Measurements from ENCODE around the gene SLC1A2.

SLC1A2 gene

DNA sequence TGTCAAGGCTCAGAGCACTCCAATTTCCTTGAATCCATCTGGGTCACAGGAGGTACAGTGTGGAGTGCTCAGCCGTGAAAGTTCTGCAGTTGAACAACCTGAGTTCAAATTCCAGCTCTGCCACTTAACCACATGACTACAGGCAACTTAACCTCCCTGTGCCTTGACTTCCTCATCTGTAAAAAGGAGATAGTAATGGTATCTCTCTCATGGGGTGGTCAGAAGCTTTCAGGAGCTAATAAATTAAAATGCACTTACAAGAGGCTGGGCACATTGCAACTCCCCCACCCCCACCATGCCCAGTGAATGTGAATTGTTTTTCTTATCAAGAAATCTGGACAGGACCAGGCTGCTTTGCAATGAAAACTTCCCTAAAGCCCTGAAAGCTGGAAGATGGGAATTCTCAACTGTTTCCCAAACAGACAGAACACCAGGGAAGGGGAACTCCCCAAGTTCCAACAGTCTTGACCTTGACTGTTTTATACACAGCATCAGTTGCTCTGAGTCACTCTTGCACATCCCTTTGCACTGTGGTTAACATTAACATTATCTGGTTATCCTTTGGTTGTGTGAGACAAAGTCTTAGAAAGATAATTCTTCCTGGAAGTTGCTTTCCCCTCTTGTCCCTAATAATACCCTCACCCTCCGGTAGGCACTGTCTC, 137.0 kb downstream of the SLC1A2 start:
- no peaks in the 10 kb centered on the region for H3K9me3 ChIP-seq
- no peaks in the 10 kb centered on the region for H3K27me3 ChIP-seq
- no peak overlapping the region for H3K4me3 ChIP-seq (ENCODE audit: low read depth in 1 of 2, low read length in 1 of 2)
- no peaks in the 10 kb centered on the region for H3K36me3 ChIP-seq
- H3K27ac ChIP-seq: no peak overlapping the region
- TF ChIP-seq, protein P1, sequence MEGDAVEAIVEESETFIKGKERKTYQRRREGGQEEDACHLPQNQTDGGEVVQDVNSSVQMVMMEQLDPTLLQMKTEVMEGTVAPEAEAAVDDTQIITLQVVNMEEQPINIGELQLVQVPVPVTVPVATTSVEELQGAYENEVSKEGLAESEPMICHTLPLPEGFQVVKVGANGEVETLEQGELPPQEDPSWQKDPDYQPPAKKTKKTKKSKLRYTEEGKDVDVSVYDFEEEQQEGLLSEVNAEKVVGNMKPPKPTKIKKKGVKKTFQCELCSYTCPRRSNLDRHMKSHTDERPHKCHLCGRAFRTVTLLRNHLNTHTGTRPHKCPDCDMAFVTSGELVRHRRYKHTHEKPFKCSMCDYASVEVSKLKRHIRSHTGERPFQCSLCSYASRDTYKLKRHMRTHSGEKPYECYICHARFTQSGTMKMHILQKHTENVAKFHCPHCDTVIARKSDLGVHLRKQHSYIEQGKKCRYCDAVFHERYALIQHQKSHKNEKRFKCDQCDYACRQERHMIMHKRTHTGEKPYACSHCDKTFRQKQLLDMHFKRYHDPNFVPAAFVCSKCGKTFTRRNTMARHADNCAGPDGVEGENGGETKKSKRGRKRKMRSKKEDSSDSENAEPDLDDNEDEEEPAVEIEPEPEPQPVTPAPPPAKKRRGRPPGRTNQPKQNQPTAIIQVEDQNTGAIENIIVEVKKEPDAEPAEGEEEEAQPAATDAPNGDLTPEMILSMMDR (IDR thresholded peaks at IDR 0.05): no peak
- no peaks in the 10 kb centered on the region for H3K4me1 ChIP-seq (ENCODE audit: control insufficient read depth in 1 of 2, insufficient read depth in 1 of 2, low read depth in 1 of 2, low read length in 1 of 2)

DNA sequence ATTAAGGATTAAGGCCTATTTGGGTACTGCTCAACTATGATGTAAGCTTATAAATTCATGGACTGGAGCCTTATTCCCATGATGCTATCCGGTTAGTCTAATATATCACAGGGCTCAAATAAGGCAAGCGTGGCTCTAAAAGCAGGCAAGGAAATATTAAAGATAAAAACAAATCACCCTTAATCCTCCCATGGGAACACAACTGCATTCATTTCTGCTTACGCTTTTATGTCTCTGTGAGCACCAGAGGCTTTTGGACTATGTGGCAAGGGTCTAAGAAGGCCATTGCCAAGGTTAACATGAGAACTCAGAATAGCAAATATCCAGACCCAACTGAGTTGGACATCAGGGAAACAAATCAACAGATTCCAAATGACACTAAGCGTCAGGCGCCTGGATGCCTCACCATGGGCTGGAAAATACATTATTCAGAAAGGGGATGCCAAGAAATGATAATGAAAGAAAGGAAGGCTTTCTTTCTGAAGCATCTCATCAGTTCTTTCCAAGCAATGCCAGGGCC, 138.1 kb downstream of the SLC1A2 start:
- H3K27me3 ChIP-seq: no peaks in the 10 kb centered on the region
- TF ChIP-seq, protein P1 (IDR thresholded peaks at IDR 0.05): no peak
- no peak overlapping the region for H3K4me3 ChIP-seq (ENCODE audit: low read depth in 1 of 2, low read length in 1 of 2)
- H3K36me3 ChIP-seq: no peaks in the 10 kb centered on the region
- peaks cover 4 to 9% of the 10 kb centered on the region in 2 experiments for H3K4me1 ChIP-seq (ENCODE audit: control insufficient read depth in 1 of 2, insufficient read depth in 1 of 2, low read depth in 1 of 2, low read length in 1 of 2)
- H3K9me3 ChIP-seq: no peaks in the 10 kb centered on the region
- no peak overlapping the region for H3K27ac ChIP-seq

DNA sequence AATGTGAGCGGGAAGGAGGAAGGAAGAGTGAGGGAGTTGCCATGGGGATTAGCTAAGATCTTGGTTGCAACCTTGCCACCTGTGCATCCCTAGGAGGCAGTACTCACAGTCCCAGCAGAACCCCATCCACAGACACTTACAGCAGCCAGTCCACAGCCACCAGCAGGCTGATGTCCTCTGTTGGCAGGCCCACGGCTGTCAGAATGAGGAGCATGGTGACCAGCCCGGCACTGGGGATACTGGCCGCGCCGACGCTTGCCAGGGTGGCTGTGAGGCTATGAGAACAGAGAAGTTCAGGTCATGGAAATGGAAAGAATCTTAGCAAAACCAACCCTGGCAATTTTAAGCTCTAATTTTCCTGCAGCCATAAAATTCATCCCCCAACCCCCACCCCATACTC, 138.6 kb downstream of the SLC1A2 start:
- no peak overlapping the region for H3K4me3 ChIP-seq (ENCODE audit: low read depth in 1 of 2, low read length in 1 of 2)
- H3K27me3 ChIP-seq: no peaks in the 10 kb centered on the region
- TF ChIP-seq, protein P1 (IDR thresholded peaks at IDR 0.05): no peak
- no peaks in the 10 kb centered on the region for H3K36me3 ChIP-seq
- H3K27ac ChIP-seq: no peak overlapping the region
- peaks cover 4 to 12% of the 10 kb centered on the region in 2 experiments for H3K4me1 ChIP-seq (ENCODE audit: control insufficient read depth in 1 of 2, insufficient read depth in 1 of 2, low read depth in 1 of 2, low read length in 1 of 2)
- H3K9me3 ChIP-seq: no peaks in the 10 kb centered on the region

DNA sequence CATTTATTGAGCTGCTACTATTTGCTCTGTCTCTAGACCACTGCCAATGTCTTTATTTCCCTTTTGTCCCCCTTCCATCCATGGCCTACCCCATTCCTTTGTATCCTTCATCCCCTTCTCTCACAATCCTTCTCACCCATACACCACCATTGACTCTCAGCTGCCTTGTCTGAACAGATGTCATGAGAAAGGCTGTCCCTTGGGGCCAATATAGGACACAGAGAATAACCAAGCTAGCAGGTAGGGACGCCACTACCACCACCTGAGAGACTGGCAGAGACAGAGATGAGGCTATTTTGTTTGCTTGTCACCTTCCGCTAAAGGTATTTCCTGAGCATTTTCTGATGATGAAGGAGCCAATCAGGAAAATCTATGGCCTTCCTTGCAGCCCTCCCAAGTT, 141.5 kb downstream of the SLC1A2 start:
- H3K27ac ChIP-seq: no peak overlapping the region
- peaks cover 11 to 26% of the 10 kb centered on the region in 2 experiments for H3K4me1 ChIP-seq (ENCODE audit: control insufficient read depth in 1 of 2, insufficient read depth in 1 of 2, low read depth in 1 of 2, low read length in 1 of 2)
- H3K27me3 ChIP-seq: no peaks in the 10 kb centered on the region
- H3K9me3 ChIP-seq: no peaks in the 10 kb centered on the region
- TF ChIP-seq, protein P1 (IDR thresholded peaks at IDR 0.05): no peak
- no peak overlapping the region for H3K4me3 ChIP-seq (ENCODE audit: low read depth in 1 of 2, low read length in 1 of 2)
- no peaks in the 10 kb centered on the region for H3K36me3 ChIP-seq

DNA sequence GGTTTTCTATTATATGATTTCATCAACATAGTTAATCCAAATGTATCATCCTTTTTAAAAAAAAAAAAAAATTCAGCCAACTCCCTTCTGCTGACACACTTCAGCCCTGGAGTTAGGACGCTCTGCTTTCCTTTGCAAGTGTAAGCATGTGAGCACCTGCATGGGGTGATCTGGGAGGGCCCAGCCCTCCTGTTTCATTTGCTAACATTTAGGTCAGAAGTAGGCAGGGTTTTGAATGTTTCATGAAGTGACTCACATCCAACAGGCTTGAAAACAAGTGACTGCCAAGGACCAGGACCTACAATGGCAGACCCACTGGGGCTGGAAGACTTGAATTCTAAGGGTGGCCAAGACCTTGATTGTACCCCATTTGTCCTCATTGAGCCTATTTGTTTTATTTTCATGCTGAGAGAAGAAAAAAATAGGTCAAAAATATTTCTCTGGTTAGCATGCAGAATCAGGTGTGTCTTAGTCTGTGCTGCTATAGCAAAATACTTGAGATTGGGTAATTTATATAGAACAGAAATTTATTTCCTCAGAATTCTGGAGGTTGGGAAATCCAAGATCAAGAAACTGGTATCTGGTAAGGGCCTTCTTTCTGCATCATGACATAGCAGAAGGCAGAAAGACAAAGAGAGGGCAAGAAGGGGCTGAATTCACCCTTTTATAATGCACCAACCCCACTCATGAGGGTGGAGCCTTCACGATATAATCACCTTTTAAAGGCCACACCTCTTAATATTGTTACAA, 142.8 kb downstream of the SLC1A2 start:
- no peaks in the 10 kb centered on the region for H3K9me3 ChIP-seq
- no peak overlapping the region for H3K4me3 ChIP-seq (ENCODE audit: low read depth in 1 of 2, low read length in 1 of 2)
- no peak overlapping the region for H3K27ac ChIP-seq
- H3K36me3 ChIP-seq: no peaks in the 10 kb centered on the region
- peaks cover 21 to 33% of the 10 kb centered on the region in 2 experiments for H3K4me1 ChIP-seq (ENCODE audit: control insufficient read depth in 1 of 2, insufficient read depth in 1 of 2, low read depth in 1 of 2, low read length in 1 of 2)
- TF ChIP-seq, protein P1 (IDR thresholded peaks at IDR 0.05): no peak
- H3K27me3 ChIP-seq: no peaks in the 10 kb centered on the region
